Pancreas (tissue), 10 donors: ENCODE data around the gene IRF2. TPM values are rescaled to one million over a fixed set of nuclear protein-coding genes. Genes with fewer than 3 reads are reported as not detected.

Experiments
- ATAC-seq, 4 donors: fragments of 200-7000 bp; cut with Tn5 transposase; one replicate each; pipeline versions ENCODE4 v1.8.0 to v1.9.1; 2020; ENCODE audit warnings: mild to moderate bottlenecking in 4 of 4, moderate library complexity in 4 of 4
- DNase-seq, 6 donors: peaks; one replicate each; pipeline ENCODE4 v3.0.0-alpha.2; 2020
- FAIRE-seq: peaks from 2 replicates; lab custom pipeline; 2012; peaks lifted over from hg19 to GRCh38; lab: Jason Lieb, UNC
- H3K27ac ChIP-seq, 4 donors: fragments of 200-600 bp; sonication (generic); 1 replicate in 3 of 4; 2 replicates in 1 of 4; pipeline versions ENCODE4 v1.5.0 to v1.8.0; 2020
- H3K27me3 ChIP-seq, 4 donors: fragments of 200-600 bp; one replicate each; pipeline ENCODE4 v1.8.0; 2021
- H3K36me3 ChIP-seq, 3 donors: fragments of 200-600 bp; sonication (generic) in 1 of 3; one replicate each; pipeline versions ENCODE4 v1.5.0 to v1.8.0; 2020 to 2021
- H3K4me1 ChIP-seq, 3 donors: fragments of 200-600 bp; one replicate each; pipeline ENCODE4 v1.8.0; 2021
- H3K4me3 ChIP-seq, 4 donors: fragments of 200-600 bp; sonication (generic) in 2 of 4; one replicate each; pipeline versions ENCODE4 v1.5.0 to v1.8.0; 2020 to 2021
- H3K9me3 ChIP-seq, 4 donors: fragments of 200-600 bp; one replicate each; pipeline ENCODE4 v1.8.0; 2021
- CTCF ChIP-seq, 4 donors: fragments of 200-600 bp; sonication (generic) in 3 of 4; IDR thresholded peaks; one replicate each; pipeline versions ENCODE4 v1.5.0 to v1.8.0; 2021; ENCODE audit warnings: antibody characterized with exemption in 4 of 4
- WGBS, 2 donors: extraction: QIAGEN DNeasy Blood & Tissue Kit; methylation state at CpG; one replicate each; pipeline ENCODE4 v1.1.7; 2013; 5-methylcytosine and 5-hydroxymethylcytosine counted together
- intact Hi-C, 3 donors: fragments of 100-400 bp; cut with DNase I; formaldehyde crosslinking; loops; one replicate each; pipeline versions ENCODE4 v1.11.1 to v1.14.2; 2022
- polyA plus RNA-seq, 2 donors: library from polyadenylated mRNA; stranded (reverse); fragments of 200-250 nt; gene quantifications; one replicate each; pipeline ENCODE4 v1.2.3, GENCODE V29; 2013
- total RNA-seq, 6 donors: library from RNA; stranded (reverse); fragmentation: NEBNext Ultra II Directional in 4 of 6; extraction: Animal tissue kit (Norgen Biotek cat#: 25700) in 4 of 6; gene quantifications; one replicate each; pipeline versions ENCODE4 v1.2.1 to v1.2.4, GENCODE V29; 2021 to 2023
- donor health status: healthy with polysubstance abuse.
- donor health status: DM: no; HTN: no; CAD: no; lungs with moderate emphysema.
- donor health status: DM: no; HTN: no; CAD: no.
- donor health status: control.
- donor health status: control.
- donor health status: Bipolar disorder and iron deficiency.
- donor health status: DM: yes; HTN: yes; CAD: no.
- donor health status: DM: no; HTN: no; CAD: no.
- donor health status: DM: no; HTN: no; CAD: no.
- donor health status: DM: yes; HTN: yes; CAD: no.

Gene IRF2
- total and polyA plus RNA-seq, 8 donors = 6.8 to 32.3 (median 12.3) TPM

- no peak overlapping the region for H3K4me3 ChIP-seq
- DNase-seq (no peak), FAIRE-seq (no peak), ATAC-seq (no peak)
- H3K4me1 ChIP-seq = no peaks in the 10 kb centered on the region
- no peak for TF ChIP-seq CTCF (IDR thresholded peaks at IDR 0.05)
- H3K27ac ChIP-seq = no peak overlapping the region
- intact Hi-C loops = no loop called here
- H3K27me3 ChIP-seq = no peaks in the 10 kb centered on the region
- peaks cover 0 to 24% (median 9%) of the 10 kb centered on the region in 3 donors for H3K36me3 ChIP-seq
- H3K9me3 ChIP-seq = no peaks in the 10 kb centered on the region
Observed at GRCh38 chr4:184404047-184404446, 70.3 kb downstream of the IRF2 start.

- Histone ChIP-seq H3K9me3 (no peaks in the 10 kb centered on the region), H3K4me3 (no peak overlapping the region), H3K36me3 (peaks cover 0 to 24% (median 9%) of the 10 kb centered on the region in 3 donors), H3K27me3 (no peaks in the 10 kb centered on the region), H3K4me1 (no peaks in the 10 kb centered on the region), H3K27ac (no peak overlapping the region)
- ATAC-seq (no peak), FAIRE-seq (no peak), DNase-seq (no peak)
- no peak for TF ChIP-seq CTCF (IDR thresholded peaks at IDR 0.05)
- intact Hi-C loops = no loop called here
- 21 to 26% methylated on average over 1 of the region's 1 CpG for WGBS, 2 donors
Observed at GRCh38 chr4:184403384-184403781, 71.0 kb downstream of the IRF2 start.

GRCh38 chr4:184402740-184403383 lies 71.5 kb downstream of the IRF2 start:
- no peaks in the 10 kb centered on the region for H3K27me3 ChIP-seq
- no peak overlapping the region for H3K27ac ChIP-seq
- no peaks in the 10 kb centered on the region for H3K4me1 ChIP-seq
- no peak overlapping the region for H3K4me3 ChIP-seq
- FAIRE-seq (no peak), DNase-seq (no peak), ATAC-seq (no peak)
- intact Hi-C loops = no loop called here
- WGBS, 2 donors = 88 to 89% methylated on average over 14 of the region's 14 CpGs
- H3K9me3 ChIP-seq = no peaks in the 10 kb centered on the region
- TF ChIP-seq CTCF (IDR thresholded peaks at IDR 0.05) = no peak
- H3K36me3 ChIP-seq = peaks cover 0 to 20% (median 9%) of the 10 kb centered on the region in 3 donors

- FAIRE-seq (no peak), ATAC-seq (no peak), DNase-seq (no peak)
- Histone ChIP-seq H3K27me3 (no peaks in the 10 kb centered on the region), H3K36me3 (peaks cover 0 to 13% (median 4%) of the 10 kb centered on the region in 3 donors), H3K4me3 (no peak overlapping the region), H3K4me1 (no peaks in the 10 kb centered on the region), H3K27ac (no peak overlapping the region), H3K9me3 (no peaks in the 10 kb centered on the region)
- TF ChIP-seq CTCF (IDR thresholded peaks at IDR 0.05) = no peak
- 93 to 94% methylated on average over 12 of the region's 12 CpGs for WGBS, 2 donors
- intact Hi-C loops = no loop called here
Observed at GRCh38 chr4:184402239-184402638, 72.1 kb downstream of the IRF2 start.

GRCh38 chr4:184401397-184402171 lies 72.8 kb downstream of the IRF2 start:
- peak in 1 of 4 donors; percentile 16 for ATAC-seq

More at GRCh38 chr4:184401397-184402171, 72.8 kb downstream of the IRF2 start:
- 73 to 75% methylated on average over 13 of the region's 13 CpGs for WGBS, 2 donors
- Histone ChIP-seq H3K9me3 (no peaks in the 10 kb centered on the region), H3K4me3 (no peak overlapping the region), H3K4me1 (no peaks in the 10 kb centered on the region), H3K27ac (no peak overlapping the region), H3K36me3 (peaks cover 0 to 10% (median 3%) of the 10 kb centered on the region in 3 donors), H3K27me3 (no peaks in the 10 kb centered on the region)
- intact Hi-C loops = no loop called here
- FAIRE-seq = no peak
- TF ChIP-seq CTCF (IDR thresholded peaks at IDR 0.05) = no peak
- DNase-seq = no peak
